GM12878 (cell line): ENCODE measurements around the gene UACA. TPM values are rescaled to one million over a fixed set of nuclear protein-coding genes. Genes with fewer than 3 reads are reported as not detected.

Experiments
- ATAC-seq: fragments of 200-7000 bp; cut with Tn5 transposase; 3 replicates; pipeline ENCODE4 v1.9.1; 2020; ENCODE audit warnings: mild to moderate bottlenecking, moderate library complexity
- BruUV-seq: library from RNA; stranded (reverse); fragments of 400-500 nt; replicated peaks from 2 replicates; lab custom pipeline; 2021; lab: Mats Ljungman, UMichigan
- CTCF ChIA-PET: fragments of 300-600 bp; sonication (Branson Sonifier 250); formaldehyde crosslinking; extraction: SDS; loops from one replicate; lab custom pipeline; 2021; ENCODE audit warnings: inconsistent platforms; lab: Yijun Ruan, JAX
- POLR2A ChIA-PET: fragments of 350-600 bp; formaldehyde crosslinking; extraction: SDS; loops from one replicate; lab custom pipeline; 2021; ENCODE audit warnings: inconsistent platforms; lab: Charles Lee
- RAD21 ChIA-PET: fragments of 300-600 bp; sonication (Branson Sonifier 250); formaldehyde crosslinking; loops from one replicate; lab custom pipeline; 2023; ENCODE audit warnings: antibody characterized with exemption; ENCODE audit not compliant: unreplicated experiment; lab: Charles Lee
- SMC1A ChIA-PET: fragments of 300-600 bp; sonication (Branson Sonifier 250); formaldehyde crosslinking; loops from one replicate; lab custom pipeline; 2023; ENCODE audit not compliant: unreplicated experiment, uncharacterized antibody; lab: Charles Lee
- DNase-seq: peaks from one replicate; pipeline ENCODE4 v3.0.0-alpha.2; 2011; ENCODE audit warnings: low read depth, low spot score
- FAIRE-seq: peaks from 3 replicates; lab custom pipeline; 2011; peaks lifted over from hg19 to GRCh38; lab: Jason Lieb, UNC
- H2AFZ ChIP-seq: 2 replicates; pipeline ENCODE4 v1.6.0; 2011; ENCODE audit warnings: low read depth, low read length, control low read depth; ENCODE audit not compliant: control insufficient read depth
- H3K27ac ChIP-seq: 2 replicates; pipeline ENCODE4 v1.5.1; 2011; ENCODE audit warnings: control low read depth; ENCODE audit not compliant: control insufficient read depth, insufficient read depth
- H3K27me3 ChIP-seq, 2 experiments: replicated peaks in 1 of 2; 2 replicates each; pipeline versions ENCODE4 v1.6.0 to v1.6.1; 2011; ENCODE audit warnings: low read length in 1 of 2; ENCODE audit not compliant: control insufficient read depth in 2 of 2, insufficient read depth in 2 of 2
- H3K36me3 ChIP-seq, 2 experiments: 2 replicates each; pipeline ENCODE4 v1.5.1; 2011; ENCODE audit warnings: low read length in 1 of 2; ENCODE audit not compliant: control insufficient read depth in 2 of 2, insufficient read depth in 2 of 2
- H3K4me1 ChIP-seq: 2 replicates; pipeline ENCODE4 v1.6.1; 2011; ENCODE audit warnings: mild to moderate bottlenecking, low read length, moderate library complexity, mixed read lengths; ENCODE audit not compliant: control insufficient read depth, insufficient read depth
- H3K4me2 ChIP-seq: 2 replicates; pipeline ENCODE4 v1.6.0; 2011; ENCODE audit warnings: control low read depth; ENCODE audit not compliant: control insufficient read depth, insufficient read depth
- H3K4me3 ChIP-seq: fragments of 200-600 bp; sonication (generic); 2 replicates; pipeline ENCODE4 v1.5.1; 2016
- H3K79me2 ChIP-seq: 2 replicates; pipeline ENCODE4 v1.6.0; 2011; ENCODE audit warnings: low read length; ENCODE audit not compliant: control insufficient read depth, insufficient read depth
- H3K9ac ChIP-seq: 2 replicates; pipeline ENCODE4 v1.8.0; 2011; ENCODE audit warnings: low read length, control low read depth, mixed read lengths; ENCODE audit not compliant: control insufficient read depth, insufficient read depth
- H3K9me3 ChIP-seq: replicated peaks from 3 replicates; pipeline ENCODE4 v1.5.1; 2011; ENCODE audit warnings: mild to moderate bottlenecking, low read length; ENCODE audit not compliant: control insufficient read depth, insufficient read depth
- H4K20me1 ChIP-seq: 2 replicates; pipeline ENCODE4 v1.6.0; 2011; ENCODE audit not compliant: control insufficient read depth, insufficient read depth
- ASH2L ChIP-seq: fragments of 300-600, 200-600 bp; sonication (generic); IDR thresholded peaks from 2 replicates; pipeline ENCODE4 v1.6.1; 2017; ENCODE audit warnings: low read depth, mild to moderate bottlenecking, borderline replicate concordance
- CHD4 ChIP-seq: fragments of 200-600 bp; sonication (generic); IDR thresholded peaks from 2 replicates; pipeline ENCODE4 v1.6.1; 2016; ENCODE audit warnings: mild to moderate bottlenecking
- CREB1 ChIP-seq: IDR thresholded peaks from 2 replicates; pipeline ENCODE4 v1.6.1; 2012; ENCODE audit warnings: low read depth, mild to moderate bottlenecking, inconsistent platforms
- EZH2 ChIP-seq: IDR thresholded peaks from 2 replicates; pipeline ENCODE4 v1.6.1; 2012; ENCODE audit warnings: low read depth, mild to moderate bottlenecking, control low read depth, inconsistent platforms, low read length, borderline replicate concordance; ENCODE audit not compliant: control insufficient read depth
- HDAC2 ChIP-seq: fragments of 200-600 bp; sonication (generic); IDR thresholded peaks from 2 replicates; pipeline ENCODE4 v1.6.1; 2017
- LARP7 ChIP-seq: fragments of 450-650 bp; IDR thresholded peaks from 2 replicates; pipeline ENCODE4 v1.6.1; 2017; ENCODE audit warnings: mild to moderate bottlenecking
- NR2F1 ChIP-seq: fragments of 450-650 bp; conservative IDR thresholded peaks from 2 replicates; pipeline ENCODE4 v1.6.1; 2017; ENCODE audit warnings: mild to moderate bottlenecking
- POLR2AphosphoS5 ChIP-seq: IDR thresholded peaks from 2 replicates; pipeline ENCODE4 v1.6.1; 2011; ENCODE audit warnings: mild to moderate bottlenecking, low read length, inconsistent platforms
- SREBF1 ChIP-seq: IDR thresholded peaks from 2 replicates; pipeline ENCODE4 v1.6.1; 2012; ENCODE audit warnings: mild to moderate bottlenecking, low read length
- ZNF274 ChIP-seq: IDR thresholded peaks from one replicate; pipeline ENCODE4 v1.8.0; 2011; ENCODE audit not compliant: insufficient read length, insufficient read depth
- WGBS: methylation state at CpG from one replicate; pipeline ENCODE4 v1.1.6; 2016; ENCODE audit warnings: low lambda C conversion rate; ENCODE audit not compliant: insufficient replicate concordance, insufficient coverage; ENCODE audit errors: missing lambda C conversion rate; 5-methylcytosine and 5-hydroxymethylcytosine counted together
- in situ Hi-C: fragments of 300-500 bp; cut with MboI; formaldehyde crosslinking; loops from 9 replicates; pipeline ENCODE4 v1.14.3; 2018; ENCODE audit warnings: mixed read lengths
- intact Hi-C: fragments of 100-400 bp; cut with micrococcal nuclease; formaldehyde crosslinking; loops from one replicate; pipeline ENCODE4 v1.14.2; 2022; ENCODE audit not compliant: unreplicated experiment
- polyA plus RNA-seq, 11 experiments: library from polyadenylated mRNA; depleted of rRNA in 4 of 11; unstranded in 6 of 11; stranded (reverse) in 5 of 11; fragments of >200 nt; fragmentation: Nextera tagmentation in 4 of 11; fragmentation: Illumina TruSeq in 1 of 11; extraction: Ambion mirVana in 4 of 11; extraction: Trizol in 1 of 11; gene quantifications; 1 replicate in 1 of 11; 2 replicates in 10 of 11; pipeline versions ENCODE4 v1.2.1 to v1.2.3, GENCODE V29; 2011 to 2016; ENCODE audit warnings: inconsistent platforms in 2 of 11, missing spikeins in 2 of 11, low read depth in 1 of 11
- total RNA-seq, 4 experiments: library from RNA; depleted of rRNA in 3 of 4; stranded (reverse); fragments of >200 nt in 3 of 4; fragmentation: Illumina TruSeq in 1 of 4; extraction: Trizol in 1 of 4; gene quantifications; 2 replicates each; pipeline versions ENCODE4 v1.2.1 to v1.2.3, GENCODE V29; 2013 to 2021
- TF ChIP-seq, protein P1 (sequence below): fragments of 450-650 bp; IDR thresholded peaks from 2 replicates; pipeline ENCODE4 v1.6.1; 2017; ENCODE audit warnings: mild to moderate bottlenecking
- TF ChIP-seq, protein P2 (sequence below): IDR thresholded peaks from 2 replicates; pipeline ENCODE4 v1.6.1; 2011; ENCODE audit warnings: mild to moderate bottlenecking, low read depth, low read length, moderate library complexity; ENCODE audit not compliant: insufficient replicate concordance
- TF ChIP-seq, protein P3 (sequence below): fragments of 450-650 bp; IDR thresholded peaks from 2 replicates; pipeline ENCODE4 v1.6.1; 2018; ENCODE audit warnings: mild to moderate bottlenecking, low read depth, moderate library complexity; ENCODE audit not compliant: partially characterized antibody

The UACA gene
- total and polyA plus RNA-seq, 10 of the 15 experiments (the other 5 are each of a cell fraction or from before 2014, with no cell fraction given): 0.30 to 4.0 (median 2.0) TPM

DNA sequence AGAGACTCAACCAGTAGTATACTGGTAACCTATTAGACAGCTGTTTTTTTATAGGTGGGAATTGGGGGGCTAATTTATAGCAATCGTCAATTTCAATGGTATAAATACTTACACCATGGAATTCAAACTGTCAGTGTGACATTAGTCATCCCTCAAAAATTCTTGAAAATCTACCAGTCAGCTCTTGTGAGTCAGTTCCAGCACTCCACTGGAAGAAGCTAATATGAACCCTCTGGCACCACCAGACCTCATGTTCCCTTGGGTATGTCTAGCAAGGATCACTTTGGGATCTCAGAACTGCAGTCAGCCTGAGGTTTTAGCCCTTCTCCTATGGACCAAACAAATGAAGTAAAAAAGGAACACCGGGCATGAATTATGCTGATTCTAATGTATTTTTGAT is 11.8 kb upstream of the UACA start (continued):
- TF ChIP-seq EZH2 (no peak), CREB1 (no peak)

DNA sequence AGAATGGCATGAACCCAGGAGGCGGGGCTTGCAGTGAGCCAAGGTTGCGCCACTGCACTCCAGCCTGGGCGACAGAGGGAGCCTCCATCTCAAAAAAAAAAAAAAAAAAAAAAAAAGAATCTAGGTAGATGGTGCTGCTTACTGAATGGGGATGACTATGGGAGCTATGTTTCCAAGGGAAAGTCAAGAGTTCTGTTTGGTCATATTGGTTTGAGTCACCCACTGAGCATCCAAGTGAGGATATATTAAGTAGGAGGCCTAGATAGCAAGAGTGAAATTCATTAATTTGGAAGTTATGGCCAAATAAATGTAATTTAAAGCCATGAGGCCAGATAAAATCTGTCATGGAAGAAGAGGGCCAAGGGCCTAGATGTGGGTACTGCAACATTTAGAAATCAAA is 9.0 kb upstream of the UACA start:
- ChIA-PET SMC1A (no interaction called here), POLR2A (interaction anchor here (0.6 to 0.7 kb wide), 2 partner anchors 696 to 917 kb away, joined by 3 to 8 read pairs; no protein-coding TSS in a partner anchor), CTCF (no interaction called here), RAD21 (interaction anchor here (0.6 kb wide), 1 partner anchor 308 kb away, joined by 3 read pairs; no protein-coding TSS in a partner anchor)
- no peaks in the 10 kb centered on the region for H3K36me3 ChIP-seq
- H4K20me1 ChIP-seq: no peaks in the 10 kb centered on the region
- no peak overlapping the region for H2AFZ ChIP-seq
- ATAC-seq (no peak), DNase-seq (no peak), FAIRE-seq (no peak)
- H3K4me2 ChIP-seq: no peak overlapping the region
- no TSS peak for BruUV-seq
- in situ Hi-C loops: no loop called here
- H3K4me3 ChIP-seq: no peak overlapping the region
- intact Hi-C loops: no loop called here
- H3K9ac ChIP-seq: no peak overlapping the region
- no peaks in the 10 kb centered on the region for H3K9me3 ChIP-seq
- TF ChIP-seq POLR2AphosphoS5: no peak
- TF ChIP-seq SREBF1: no peak
- no peak for TF ChIP-seq CHD4
- TF ChIP-seq, protein P1, sequence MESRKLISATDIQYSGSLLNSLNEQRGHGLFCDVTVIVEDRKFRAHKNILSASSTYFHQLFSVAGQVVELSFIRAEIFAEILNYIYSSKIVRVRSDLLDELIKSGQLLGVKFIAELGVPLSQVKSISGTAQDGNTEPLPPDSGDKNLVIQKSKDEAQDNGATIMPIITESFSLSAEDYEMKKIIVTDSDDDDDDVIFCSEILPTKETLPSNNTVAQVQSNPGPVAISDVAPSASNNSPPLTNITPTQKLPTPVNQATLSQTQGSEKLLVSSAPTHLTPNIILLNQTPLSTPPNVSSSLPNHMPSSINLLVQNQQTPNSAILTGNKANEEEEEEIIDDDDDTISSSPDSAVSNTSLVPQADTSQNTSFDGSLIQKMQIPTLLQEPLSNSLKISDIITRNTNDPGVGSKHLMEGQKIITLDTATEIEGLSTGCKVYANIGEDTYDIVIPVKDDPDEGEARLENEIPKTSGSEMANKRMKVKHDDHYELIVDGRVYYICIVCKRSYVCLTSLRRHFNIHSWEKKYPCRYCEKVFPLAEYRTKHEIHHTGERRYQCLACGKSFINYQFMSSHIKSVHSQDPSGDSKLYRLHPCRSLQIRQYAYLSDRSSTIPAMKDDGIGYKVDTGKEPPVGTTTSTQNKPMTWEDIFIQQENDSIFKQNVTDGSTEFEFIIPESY: no peak
- TF ChIP-seq ASH2L: no peak
- TF ChIP-seq NR2F1: no peak
- TF ChIP-seq, protein P2, sequence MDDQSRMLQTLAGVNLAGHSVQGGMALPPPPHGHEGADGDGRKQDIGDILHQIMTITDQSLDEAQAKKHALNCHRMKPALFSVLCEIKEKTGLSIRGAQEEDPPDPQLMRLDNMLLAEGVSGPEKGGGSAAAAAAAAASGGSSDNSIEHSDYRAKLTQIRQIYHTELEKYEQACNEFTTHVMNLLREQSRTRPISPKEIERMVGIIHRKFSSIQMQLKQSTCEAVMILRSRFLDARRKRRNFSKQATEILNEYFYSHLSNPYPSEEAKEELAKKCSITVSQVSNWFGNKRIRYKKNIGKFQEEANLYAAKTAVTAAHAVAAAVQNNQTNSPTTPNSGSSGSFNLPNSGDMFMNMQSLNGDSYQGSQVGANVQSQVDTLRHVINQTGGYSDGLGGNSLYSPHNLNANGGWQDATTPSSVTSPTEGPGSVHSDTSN: no peak
- TF ChIP-seq LARP7: no peak
- TF ChIP-seq ZNF274: no peak
- TF ChIP-seq, protein P3, sequence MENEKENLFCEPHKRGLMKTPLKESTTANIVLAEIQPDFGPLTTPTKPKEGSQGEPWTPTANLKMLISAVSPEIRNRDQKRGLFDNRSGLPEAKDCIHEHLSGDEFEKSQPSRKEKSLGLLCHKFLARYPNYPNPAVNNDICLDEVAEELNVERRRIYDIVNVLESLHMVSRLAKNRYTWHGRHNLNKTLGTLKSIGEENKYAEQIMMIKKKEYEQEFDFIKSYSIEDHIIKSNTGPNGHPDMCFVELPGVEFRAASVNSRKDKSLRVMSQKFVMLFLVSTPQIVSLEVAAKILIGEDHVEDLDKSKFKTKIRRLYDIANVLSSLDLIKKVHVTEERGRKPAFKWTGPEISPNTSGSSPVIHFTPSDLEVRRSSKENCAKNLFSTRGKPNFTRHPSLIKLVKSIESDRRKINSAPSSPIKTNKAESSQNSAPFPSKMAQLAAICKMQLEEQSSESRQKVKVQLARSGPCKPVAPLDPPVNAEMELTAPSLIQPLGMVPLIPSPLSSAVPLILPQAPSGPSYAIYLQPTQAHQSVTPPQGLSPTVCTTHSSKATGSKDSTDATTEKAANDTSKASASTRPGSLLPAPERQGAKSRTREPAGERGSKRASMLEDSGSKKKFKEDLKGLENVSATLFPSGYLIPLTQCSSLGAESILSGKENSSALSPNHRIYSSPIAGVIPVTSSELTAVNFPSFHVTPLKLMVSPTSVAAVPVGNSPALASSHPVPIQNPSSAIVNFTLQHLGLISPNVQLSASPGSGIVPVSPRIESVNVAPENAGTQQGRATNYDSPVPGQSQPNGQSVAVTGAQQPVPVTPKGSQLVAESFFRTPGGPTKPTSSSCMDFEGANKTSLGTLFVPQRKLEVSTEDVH: no peak
- TF ChIP-seq HDAC2: no peak
- no peaks in the 10 kb centered on the region for H3K79me2 ChIP-seq
- 70% methylated on average over 3 of the region's 3 CpGs for WGBS
- H3K27ac ChIP-seq: no peak overlapping the region
- H3K27me3 ChIP-seq: no peaks in the 10 kb centered on the region
- peaks cover 3% of the 10 kb centered on the region; the same call in 1 of the 2 replicates for H3K4me1 ChIP-seq
